Neuronal stem cell (in vitro differentiated cells): Measurements from ENCODE around the gene COL5A1.

ENCODE experiments used
- DNase-seq: peaks from one replicate; pipeline ENCODE4 v3.0.0-alpha.2; 2013; ENCODE audit warnings: low spot score
- H2AFZ ChIP-seq: one replicate; pipeline ENCODE4 v1.6.1; 2013; ENCODE audit warnings: mild to moderate bottlenecking, low read length, inconsistent platforms
- H2AK5ac ChIP-seq: 2 replicates; pipeline ENCODE4 v1.6.1; 2013; ENCODE audit warnings: low read depth, mild to moderate bottlenecking, inconsistent platforms, low read length, moderate library complexity, mixed read lengths
- H2BK120ac ChIP-seq: 2 replicates; pipeline ENCODE4 v1.6.1; 2013; ENCODE audit warnings: low read depth, mild to moderate bottlenecking, inconsistent platforms, low read length, moderate library complexity, mixed read lengths
- H2BK12ac ChIP-seq: one replicate; pipeline ENCODE4 v1.6.1; 2013; ENCODE audit warnings: low read length, inconsistent platforms
- H2BK15ac ChIP-seq: 2 replicates; pipeline ENCODE4 v1.6.1; 2013; ENCODE audit warnings: mild to moderate bottlenecking, low read length, inconsistent platforms, mixed read lengths
- H2BK5ac ChIP-seq: one replicate; pipeline ENCODE4 v1.6.1; 2013; ENCODE audit warnings: inconsistent platforms, mild to moderate bottlenecking, low read length, moderate library complexity
- H3K14ac ChIP-seq: one replicate; pipeline ENCODE4 v1.6.1; 2013; ENCODE audit warnings: low read length, inconsistent platforms
- H3K18ac ChIP-seq: 2 replicates; pipeline ENCODE4 v1.6.1; 2013; ENCODE audit warnings: low read length, inconsistent platforms
- H3K23ac ChIP-seq: 2 replicates; pipeline ENCODE4 v1.6.1; 2013; ENCODE audit warnings: low read depth, mild to moderate bottlenecking, mixed read lengths, low read length, inconsistent platforms; ENCODE audit not compliant: poor library complexity
- H3K27ac ChIP-seq: replicated peaks from 3 replicates; pipeline ENCODE4 v1.5.1; 2013; ENCODE audit warnings: low read length, inconsistent platforms
- H3K27me3 ChIP-seq, 3 experiments: 2 replicates each; pipeline ENCODE4 v1.6.1; 2013; ENCODE audit warnings: low read length in 3 of 3, mild to moderate bottlenecking in 2 of 3, inconsistent platforms in 1 of 3, low read depth in 1 of 3, mixed read lengths in 1 of 3, moderate library complexity in 1 of 3; ENCODE audit not compliant: control insufficient read depth in 3 of 3, insufficient read depth in 3 of 3
- H3K36me3 ChIP-seq, 2 donors: replicated peaks in 1 of 2; 2 replicates each; pipeline ENCODE4 v1.6.1; 2013; ENCODE audit warnings: low read length in 2 of 2; ENCODE audit not compliant: control insufficient read depth in 2 of 2, insufficient read depth in 2 of 2
- H3K4ac ChIP-seq: 2 replicates; pipeline ENCODE4 v1.6.1; 2013; ENCODE audit warnings: inconsistent platforms, mild to moderate bottlenecking, low read length, moderate library complexity
- H3K4me1 ChIP-seq, 2 donors: 1 replicate in 1 of 2; 2 replicates in 1 of 2; pipeline ENCODE4 v1.6.1; 2013; ENCODE audit warnings: low read length in 2 of 2, low read depth in 1 of 2; ENCODE audit not compliant: control insufficient read depth in 2 of 2, insufficient read depth in 1 of 2
- H3K4me2 ChIP-seq: one replicate; pipeline ENCODE4 v1.6.1; 2013; ENCODE audit warnings: mild to moderate bottlenecking, low read length, inconsistent platforms; ENCODE audit not compliant: insufficient read depth, poor library complexity, severe bottlenecking
- H3K4me3 ChIP-seq, 2 donors: 2 replicates each; pipeline ENCODE4 v1.5.1; 2013; ENCODE audit warnings: low read length in 2 of 2, mild to moderate bottlenecking in 2 of 2, inconsistent platforms in 1 of 2, moderate library complexity in 1 of 2
- H3K79me1 ChIP-seq: one replicate; pipeline ENCODE4 v1.6.1; 2013; ENCODE audit warnings: low read depth, mild to moderate bottlenecking, inconsistent platforms, low read length, moderate library complexity
- H3K9ac ChIP-seq: one replicate; pipeline ENCODE4 v1.6.1; 2013; ENCODE audit warnings: mild to moderate bottlenecking, low read depth, low read length, inconsistent platforms; ENCODE audit not compliant: poor library complexity
- H3K9me3 ChIP-seq, 2 donors: replicated peaks in 1 of 2; 2 replicates each; pipeline versions ENCODE3 to v1.6.1; 2013; ENCODE audit warnings: low read length in 2 of 2, mild to moderate bottlenecking in 2 of 2, inconsistent platforms in 1 of 2, low read depth in 1 of 2, mixed read lengths in 1 of 2, moderate library complexity in 1 of 2; ENCODE audit not compliant: control insufficient read depth in 2 of 2, insufficient read depth in 1 of 2
- H4K8ac ChIP-seq: one replicate; pipeline ENCODE4 v1.6.1; 2013; ENCODE audit warnings: low read depth, mild to moderate bottlenecking, inconsistent platforms, low read length, moderate library complexity
- H4K91ac ChIP-seq: one replicate; pipeline ENCODE4 v1.6.1; 2013; ENCODE audit warnings: low read length, low read depth, mild to moderate bottlenecking, inconsistent platforms; ENCODE audit not compliant: poor library complexity
- WGBS, 2 donors: extraction: QIAGEN DNeasy Blood & Tissue Kit; methylation state at CpG; one replicate each; pipeline ENCODE4 v1.1.7; 2013; ENCODE audit warnings: missing lambda C conversion rate in 2 of 2, mixed read lengths in 1 of 2; ENCODE audit not compliant: insufficient read length in 2 of 2, insufficient replicate concordance in 1 of 2; ENCODE audit errors: extremely low coverage in 2 of 2; 5-methylcytosine and 5-hydroxymethylcytosine counted together

The COL5A1 gene

DNA sequence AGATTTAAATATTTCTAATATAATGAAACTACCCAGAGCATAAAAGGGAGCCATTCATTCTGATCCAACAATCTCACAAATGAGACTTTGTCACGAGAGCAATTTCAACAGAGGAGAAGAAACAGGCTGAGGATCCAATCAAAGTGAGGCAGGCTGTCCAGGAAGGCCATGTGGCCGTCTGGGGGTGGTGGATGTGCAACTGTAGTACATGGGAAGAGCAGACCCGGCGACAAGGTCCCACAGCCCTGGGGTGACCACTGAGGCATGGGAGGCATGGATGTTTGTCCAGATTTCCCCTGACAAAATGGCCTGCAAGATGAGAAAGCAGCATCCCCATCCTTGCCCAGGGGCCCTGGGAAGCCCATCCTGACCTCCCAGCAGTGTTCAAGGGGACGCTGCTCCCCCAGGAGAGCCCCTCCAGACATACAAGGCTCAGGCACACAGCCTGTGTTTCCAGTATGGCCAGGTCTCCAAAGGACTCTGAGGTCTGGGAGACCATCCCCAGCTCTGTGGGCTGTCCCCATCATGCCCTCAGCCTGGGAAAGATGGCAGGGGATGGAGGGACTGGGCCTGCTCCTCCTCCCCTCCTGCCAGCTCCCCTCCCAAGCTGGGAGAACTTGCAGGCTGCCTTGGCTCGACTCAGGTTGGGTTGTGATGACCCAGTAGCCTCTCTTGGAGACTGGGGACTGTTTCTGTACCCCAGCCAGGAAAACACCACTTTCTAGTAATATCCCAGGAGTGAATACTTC, 211.5 kb downstream of the COL5A1 start:
- H3K27ac ChIP-seq, result no peak overlapping the region
- no peak for DNase-seq
- H3K9me3 ChIP-seq, result peaks cover 0 to 6% of the 10 kb centered on the region in 2 donors
- no peak overlapping the region for H3K14ac ChIP-seq
- H3K4me2 ChIP-seq, result no peak overlapping the region
- H3K9ac ChIP-seq, result no peak overlapping the region
- no peaks in the 10 kb centered on the region for H3K36me3 ChIP-seq
- no peak overlapping the region for H4K8ac ChIP-seq
- no peaks in the 10 kb centered on the region for H3K79me1 ChIP-seq
- H2BK5ac ChIP-seq, result no peak overlapping the region
- no peaks in the 10 kb centered on the region for H3K27me3 ChIP-seq
- no peak overlapping the region for H3K4me3 ChIP-seq
- H3K23ac ChIP-seq, result no peak overlapping the region
- WGBS, 2 donors, result no CpG with 5 or more reads among the region's 6 CpGs
- H3K4me1 ChIP-seq, result peaks cover 0 to under 1% of the 10 kb centered on the region in 2 donors
- no peak overlapping the region for H4K91ac ChIP-seq
- no peak overlapping the region for H2BK15ac ChIP-seq
- H3K4ac ChIP-seq, result no peak overlapping the region
- H2BK120ac ChIP-seq, result no peak overlapping the region
- no peak overlapping the region for H2AK5ac ChIP-seq
- H3K18ac ChIP-seq, result no peak overlapping the region
- H2BK12ac ChIP-seq, result no peak overlapping the region
- H2AFZ ChIP-seq, result no peak overlapping the region

DNA sequence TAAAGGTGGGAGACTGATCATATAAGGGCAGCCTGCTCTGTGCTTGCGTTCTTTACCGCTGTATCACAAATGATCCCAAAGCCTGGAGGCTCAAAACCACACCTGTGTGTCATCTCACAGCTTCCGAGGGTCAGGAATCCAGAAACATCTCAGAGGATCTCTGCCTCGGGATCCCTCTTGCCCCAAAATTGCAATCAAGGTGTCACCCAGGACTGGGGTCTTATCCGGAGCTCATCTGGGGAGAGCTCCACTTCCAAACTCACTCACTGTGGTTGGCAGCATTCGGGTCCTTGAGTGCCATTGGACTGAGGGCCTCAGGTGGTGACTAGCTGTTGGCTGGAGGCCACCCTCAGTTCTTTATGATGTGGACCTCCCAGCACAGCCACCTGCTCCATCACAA, 212.3 kb downstream of the COL5A1 start:
- Histone ChIP-seq H2BK120ac (no peak overlapping the region), H2AFZ (no peak overlapping the region), H3K9ac (no peak overlapping the region), H3K4ac (no peak overlapping the region), H4K91ac (no peak overlapping the region), H2BK5ac (no peak overlapping the region), H4K8ac (no peak overlapping the region), H2BK12ac (no peak overlapping the region), H3K4me3 (no peak overlapping the region), H3K27ac (no peak overlapping the region), H3K4me1 (no peaks in the 10 kb centered on the region), H3K14ac (no peak overlapping the region), H2AK5ac (no peak overlapping the region), H3K79me1 (no peaks in the 10 kb centered on the region), H3K23ac (no peak overlapping the region), H3K4me2 (no peak overlapping the region), H3K18ac (no peak overlapping the region), H3K27me3 (no peaks in the 10 kb centered on the region), H3K36me3 (no peaks in the 10 kb centered on the region), H2BK15ac (no peak overlapping the region), H3K9me3 (peaks cover 0 to 6% of the 10 kb centered on the region in 2 donors)
- no CpG with 5 or more reads among the region's 6 CpGs for WGBS, 2 donors
- no peak for DNase-seq

DNA sequence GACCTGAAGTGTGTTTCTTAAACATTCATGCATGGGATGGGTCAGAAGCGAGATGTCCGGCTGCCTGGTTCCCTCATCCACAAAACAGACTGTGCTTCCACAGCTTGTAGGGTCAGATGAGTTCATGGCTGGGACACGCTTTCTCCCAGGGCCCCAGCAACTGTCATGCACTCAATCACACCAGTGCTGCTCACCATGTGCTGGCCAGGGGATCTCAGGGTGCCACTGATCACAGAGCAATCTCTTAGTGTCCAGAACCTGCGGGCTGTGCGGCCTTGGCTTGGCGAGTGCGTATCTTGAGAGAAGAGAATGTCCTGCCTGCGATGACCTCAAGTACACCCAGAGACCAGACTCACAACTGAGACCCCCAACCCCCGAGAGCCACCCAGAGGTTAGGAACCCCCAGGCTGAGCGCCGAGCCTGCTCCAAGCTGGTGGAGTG, 213.0 kb downstream of the COL5A1 start:
- H3K23ac ChIP-seq, result no peak overlapping the region

DNA sequence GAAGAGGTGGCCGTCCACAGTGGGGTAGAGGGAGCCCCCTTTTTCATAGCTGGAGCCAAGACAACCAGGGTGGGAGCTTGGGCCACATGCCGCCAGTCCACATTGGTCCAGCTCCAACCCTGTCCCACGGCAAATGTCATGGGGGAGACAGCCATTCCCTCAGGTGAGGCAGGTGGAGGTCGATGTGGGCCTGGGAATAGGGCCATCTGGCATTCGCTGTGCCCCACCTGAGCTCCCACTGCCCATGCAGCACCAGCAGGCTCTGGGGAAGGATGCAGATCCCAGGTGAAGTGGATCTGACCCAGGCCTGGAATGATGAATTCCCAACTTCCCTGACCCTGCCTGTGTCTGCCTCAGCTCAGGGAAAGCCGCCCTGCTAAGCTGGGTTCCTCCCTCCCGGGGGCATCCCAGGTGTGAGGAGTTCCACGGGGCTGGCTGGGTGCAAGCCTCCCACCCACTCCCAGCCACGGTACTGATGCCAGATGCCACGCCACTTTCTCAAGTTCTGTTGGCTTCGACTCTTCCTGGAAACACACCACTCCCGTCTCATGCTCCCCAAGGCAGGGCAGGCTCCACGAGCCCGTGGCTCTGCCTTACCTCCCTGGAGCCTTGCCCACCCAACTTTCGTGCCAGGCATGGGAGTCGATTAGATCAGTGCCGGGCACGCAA, 213.8 kb downstream of the COL5A1 start:
- H3K79me1 ChIP-seq, result no peaks in the 10 kb centered on the region
- peak overlapping the region; percentile 32 for H3K9ac ChIP-seq
- no peaks in the 10 kb centered on the region for H3K27me3 ChIP-seq
- peak overlapping the region; percentile 47 for H3K14ac ChIP-seq
- H4K8ac ChIP-seq, result no peak overlapping the region
- H3K9me3 ChIP-seq, result peaks cover 0 to 6% of the 10 kb centered on the region in 2 donors
- peak overlapping the region; percentile 42 for H4K91ac ChIP-seq
- no peak overlapping the region for H2AK5ac ChIP-seq
- no peaks in the 10 kb centered on the region for H3K4me1 ChIP-seq
- H3K4me3 ChIP-seq, result no peak overlapping the region
- peak overlapping the region; percentile 59 for H3K18ac ChIP-seq
- H2AFZ ChIP-seq, result no peak overlapping the region
- H3K36me3 ChIP-seq, result no peaks in the 10 kb centered on the region
- WGBS, 2 donors, result no CpG with 5 or more reads among the region's 18 CpGs
- H3K4me2 ChIP-seq, result no peak overlapping the region
- no peak overlapping the region for H2BK5ac ChIP-seq
- DNase-seq, result no peak
- no peak overlapping the region for H3K27ac ChIP-seq
- no peak overlapping the region for H2BK15ac ChIP-seq
- H2BK12ac ChIP-seq, result no peak overlapping the region
- no peak overlapping the region for H3K4ac ChIP-seq
- no peak overlapping the region for H3K23ac ChIP-seq
- H2BK120ac ChIP-seq, result no peak overlapping the region

More for the DNA sequence above, 213.0 kb downstream of the COL5A1 start:
- Histone ChIP-seq H3K4ac (no peak overlapping the region), H4K8ac (no peak overlapping the region), H3K4me1 (no peaks in the 10 kb centered on the region), H3K36me3 (no peaks in the 10 kb centered on the region), H3K27ac (no peak overlapping the region), H3K14ac (peak overlapping the region; percentile 47), H2BK15ac (no peak overlapping the region), H3K9me3 (peaks cover 0 to 6% of the 10 kb centered on the region in 2 donors), H3K27me3 (no peaks in the 10 kb centered on the region), H2BK5ac (no peak overlapping the region), H3K18ac (peak overlapping the region; percentile 25), H2BK120ac (no peak overlapping the region), H3K4me2 (no peak overlapping the region), H3K9ac (no peak overlapping the region), H2BK12ac (no peak overlapping the region), H4K91ac (no peak overlapping the region), H2AK5ac (peak overlapping the region; percentile 30), H3K79me1 (no peaks in the 10 kb centered on the region), H2AFZ (no peak overlapping the region), H3K4me3 (no peak overlapping the region)
- DNase-seq, result no peak
- no CpG with 5 or more reads among the region's 11 CpGs for WGBS, 2 donors
